BJ (cell line): Measurements from ENCODE around the gene PPP2CA. TPM values are rescaled to one million over a fixed set of nuclear protein-coding genes. Genes with fewer than 3 reads are reported as not detected.
"Not testable (repeated sequence)": the region's sequence is repeated elsewhere in the genome, so short reads cannot be mapped to it uniquely, and the experiment has no call there.

Experiments used
- CTCF ChIA-PET: fragments of 350-600 bp; formaldehyde crosslinking; extraction: SDS; loops from one replicate; lab custom pipeline; 2021; ENCODE audit warnings: antibody characterized with exemption, inconsistent platforms; lab: Yijun Ruan, JAX
- POLR2A ChIA-PET: fragments of 300-600 bp; sonication (Branson Sonifier 250); formaldehyde crosslinking; extraction: SDS; loops from one replicate; lab custom pipeline; 2021; ENCODE audit warnings: antibody characterized with exemption; lab: Charles Lee
- DNase-seq: peaks from one replicate; pipeline ENCODE4 v3.0.0-alpha.2; 2011; ENCODE audit warnings: low read depth
- H3K27me3 ChIP-seq: 2 replicates; pipeline ENCODE4 v1.6.0; 2011; ENCODE audit warnings: low read length; ENCODE audit not compliant: control insufficient read depth, insufficient read depth
- H3K36me3 ChIP-seq: 2 replicates; pipeline ENCODE4 v1.5.1; 2011; ENCODE audit warnings: low read length; ENCODE audit not compliant: control insufficient read depth, insufficient read depth
- H3K4me3 ChIP-seq: 2 replicates; pipeline ENCODE4 v1.5.1; 2011; ENCODE audit warnings: low read depth, mild to moderate bottlenecking, control low read depth, low read length
- CTCF ChIP-seq: IDR thresholded peaks from 2 replicates; pipeline ENCODE4 v1.5.1; 2011; ENCODE audit warnings: low read depth, mild to moderate bottlenecking, control low read depth, inconsistent platforms, low read length, moderate library complexity; ENCODE audit not compliant: insufficient read depth
- polyA plus RNA-seq: library from polyadenylated mRNA; depleted of rRNA; stranded (reverse); fragments of >200 nt; gene quantifications from 2 replicates; pipeline ENCODE4 v1.2.3, GENCODE V29; 2011

The PPP2CA gene
- polyA plus RNA-seq, 1 experiment: 77.1 TPM

- H3K4me3 ChIP-seq: no peak overlapping the region
- ChIA-PET CTCF (interaction anchor here (0.5 to 5.2 kb wide), 8 partner anchors 8 to 1363 kb away, joined by 3 to 52 read pairs (median 10); no protein-coding TSS in a partner anchor), POLR2A (interaction anchor here (0.6 kb wide), 1 partner anchor 689 kb away, joined by 3 read pairs; no protein-coding TSS in a partner anchor)
- peaks cover 11% of the 10 kb centered on the region for H3K36me3 ChIP-seq
- TF ChIP-seq CTCF: no peak
- DNase-seq: no peak
- no peaks in the 10 kb centered on the region for H3K27me3 ChIP-seq
Observed at GRCh38 chr5:134153657-134154056, 72.2 kb downstream of the PPP2CA start.

GRCh38 chr5:134153241-134153640 is 72.6 kb downstream of the PPP2CA start:
- Histone ChIP-seq H3K4me3 (no peak overlapping the region), H3K27me3 (no peaks in the 10 kb centered on the region), H3K36me3 (peaks cover 11% of the 10 kb centered on the region)
- DNase-seq: no peak
- POLR2A ChIA-PET: interaction anchor here (0.6 kb wide), 1 partner anchor 689 kb away, joined by 3 read pairs; no protein-coding TSS in a partner anchor
- CTCF ChIA-PET: interaction anchor here (1.8 to 5.2 kb wide), 5 partner anchors 8 to 113 kb away, joined by 8 to 52 read pairs (median 13); no protein-coding TSS in a partner anchor
- no peak for TF ChIP-seq CTCF

GRCh38 chr5:134152173-134152832 is 73.6 kb downstream of the PPP2CA start:
- H3K36me3 ChIP-seq, DNase-seq, POLR2A ChIA-PET, H3K27me3 ChIP-seq, H3K4me3 ChIP-seq: not testable (repeated sequence)
- CTCF ChIA-PET: interaction anchor here (0.7 to 5.2 kb wide), 5 partner anchors 10 to 112 kb away, joined by 3 to 52 read pairs (median 13); no protein-coding TSS in a partner anchor

GRCh38 chr5:134151723-134152122 is 74.2 kb downstream of the PPP2CA start:
- POLR2A ChIA-PET: no interaction called here
- TF ChIP-seq CTCF: no peak
- DNase-seq: no peak
- Histone ChIP-seq H3K4me3 (no peak overlapping the region), H3K27me3 (no peaks in the 10 kb centered on the region), H3K36me3 (peaks cover 10% of the 10 kb centered on the region)
- CTCF ChIA-PET: interaction anchor here (1.8 to 5.2 kb wide), 4 partner anchors 10 to 112 kb away, joined by 13 to 52 read pairs (median 18); no protein-coding TSS in a partner anchor

GRCh38 chr5:134149571-134150303 is 76.1 kb downstream of the PPP2CA start:
- Histone ChIP-seq H3K4me3 (no peak overlapping the region), H3K36me3 (peaks cover 12% of the 10 kb centered on the region), H3K27me3 (no peaks in the 10 kb centered on the region)
- no peak for TF ChIP-seq CTCF
- ChIA-PET POLR2A (no interaction called here), CTCF (interaction anchor here (0.9 to 5.2 kb wide), 3 partner anchors 8 to 110 kb away, joined by 3 to 52 read pairs (median 21); no protein-coding TSS in a partner anchor)
- DNase-seq: no peak
